ENCODE measurements around the gene SLC5A6.

Gene SLC5A6

GRCh38 chr2:27242614-27242951 lies 30.5 kb upstream of the SLC5A6 start:
- Histone ChIP-seq H3K4me3 (ENCODE audit: low read length in 2 of 2) (no peak overlapping the region), H3K4me2 (ENCODE audit: insufficient read depth, low read length, poor library complexity, severe bottlenecking) (no peak overlapping the region), H3K18ac (ENCODE audit: low read length) (no peak overlapping the region), H3K4me1 (ENCODE audit: control insufficient read depth in 2 of 2, insufficient read depth in 1 of 2, low read depth in 1 of 2, low read length in 2 of 2) (no peaks in the 10 kb centered on the region), H4K8ac (ENCODE audit: low read depth, low read length) (no peak overlapping the region), H3K27me3 (ENCODE audit: control insufficient read depth in 3 of 3, insufficient read depth in 3 of 3, low read depth in 1 of 3, low read length in 3 of 3) (no peaks in the 10 kb centered on the region), H3K9ac (ENCODE audit: low read depth, low read length, poor library complexity) (no peak overlapping the region), H2AK5ac (ENCODE audit: low read depth, low read length) (no peak overlapping the region), H3K9me3 (replicated peaks in 1 of 2; ENCODE audit: control insufficient read depth in 2 of 2, insufficient read depth in 1 of 2, low read depth in 1 of 2, low read length in 2 of 2) (peaks cover 0 to 2% of the 10 kb centered on the region in 2 donors), H3K23ac (ENCODE audit: low read depth, low read length, poor library complexity) (no peak overlapping the region), H4K91ac (ENCODE audit: low read depth, low read length, poor library complexity) (no peak overlapping the region), H2BK12ac (ENCODE audit: low read length) (no peak overlapping the region), H2BK5ac (ENCODE audit: low read length) (no peak overlapping the region), H3K14ac (ENCODE audit: low read length) (no peak overlapping the region), H3K27ac (replicated peaks; ENCODE audit: low read length) (no peak overlapping the region), H2AFZ (ENCODE audit: low read length) (no peak overlapping the region), H2BK15ac (ENCODE audit: low read length) (no peak overlapping the region), H3K4ac (ENCODE audit: low read length) (no peak overlapping the region), H2BK120ac (ENCODE audit: low read depth, low read length) (no peak overlapping the region), H3K36me3 (replicated peaks in 1 of 2; ENCODE audit: control insufficient read depth in 2 of 2, insufficient read depth in 2 of 2, low read length in 2 of 2) (peaks cover 65 to 78% of the 10 kb centered on the region in 2 donors), H3K79me1 (ENCODE audit: low read depth, low read length) (no peaks in the 10 kb centered on the region)
- no peak for DNase-seq (ENCODE audit: low spot score)
- WGBS, 2 donors (ENCODE audit: extremely low coverage in 2 of 2, insufficient read length in 2 of 2, insufficient replicate concordance in 1 of 2) = no CpG with 5 or more reads among the region's 16 CpGs

GRCh38 chr2:27241761-27242613 lies 29.9 kb upstream of the SLC5A6 start:
- Histone ChIP-seq H2BK15ac (ENCODE audit: low read length) (no peak overlapping the region), H3K18ac (ENCODE audit: low read length) (no peak overlapping the region), H3K36me3 (replicated peaks in 1 of 2; ENCODE audit: control insufficient read depth in 2 of 2, insufficient read depth in 2 of 2, low read length in 2 of 2) (peaks cover 70 to 84% of the 10 kb centered on the region in 2 donors), H3K4ac (ENCODE audit: low read length) (no peak overlapping the region), H4K8ac (ENCODE audit: low read depth, low read length) (no peak overlapping the region), H2BK120ac (ENCODE audit: low read depth, low read length) (no peak overlapping the region), H3K4me3 (ENCODE audit: low read length in 2 of 2) (no peak overlapping the region), H3K79me1 (ENCODE audit: low read depth, low read length) (peaks cover 2% of the 10 kb centered on the region), H3K14ac (ENCODE audit: low read length) (no peak overlapping the region), H3K4me1 (ENCODE audit: control insufficient read depth in 2 of 2, insufficient read depth in 1 of 2, low read depth in 1 of 2, low read length in 2 of 2) (no peaks in the 10 kb centered on the region), H2BK5ac (ENCODE audit: low read length) (no peak overlapping the region), H4K91ac (ENCODE audit: low read depth, low read length, poor library complexity) (no peak overlapping the region), H3K23ac (ENCODE audit: low read depth, low read length, poor library complexity) (no peak overlapping the region), H2BK12ac (ENCODE audit: low read length) (no peak overlapping the region), H2AFZ (ENCODE audit: low read length) (no peak overlapping the region), H3K27me3 (ENCODE audit: control insufficient read depth in 3 of 3, insufficient read depth in 3 of 3, low read depth in 1 of 3, low read length in 3 of 3) (no peaks in the 10 kb centered on the region), H3K9me3 (replicated peaks in 1 of 2; ENCODE audit: control insufficient read depth in 2 of 2, insufficient read depth in 1 of 2, low read depth in 1 of 2, low read length in 2 of 2) (peaks cover 0 to 2% of the 10 kb centered on the region in 2 donors), H3K9ac (ENCODE audit: low read depth, low read length, poor library complexity) (no peak overlapping the region), H3K4me2 (ENCODE audit: insufficient read depth, low read length, poor library complexity, severe bottlenecking) (no peak overlapping the region), H2AK5ac (ENCODE audit: low read depth, low read length) (no peak overlapping the region), H3K27ac (replicated peaks; ENCODE audit: low read length) (no peak overlapping the region)
- no peak for DNase-seq (ENCODE audit: low spot score)
- WGBS, 2 donors (ENCODE audit: extremely low coverage in 2 of 2, insufficient read length in 2 of 2, insufficient replicate concordance in 1 of 2) = no CpG with 5 or more reads among the region's 24 CpGs

DNA sequence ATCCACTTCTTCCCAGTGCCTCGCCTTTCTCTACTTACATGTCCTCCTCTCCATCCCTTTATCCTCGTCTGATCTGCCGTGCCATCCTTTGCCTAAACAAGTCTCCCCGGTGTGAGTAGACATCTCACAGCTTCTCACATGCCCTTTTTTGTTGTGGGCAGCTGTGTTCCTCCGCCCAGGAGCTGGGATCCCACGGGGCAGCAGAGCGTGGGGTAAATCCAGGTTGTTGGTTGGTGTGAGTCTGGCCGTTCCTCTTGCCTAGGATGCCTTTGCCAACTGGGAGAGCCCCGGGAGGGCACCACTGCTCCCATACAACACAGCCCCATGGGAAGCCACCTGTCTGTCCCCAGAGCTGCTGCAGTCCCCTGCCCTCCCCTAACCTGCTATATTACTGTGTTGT lies 28.3 kb upstream of the SLC5A6 start:
- Histone ChIP-seq H3K23ac (ENCODE audit: low read depth, low read length, poor library complexity) (no peak overlapping the region), H2BK15ac (ENCODE audit: low read length) (no peak overlapping the region), H3K18ac (ENCODE audit: low read length) (no peak overlapping the region), H3K9me3 (replicated peaks in 1 of 2; ENCODE audit: control insufficient read depth in 2 of 2, insufficient read depth in 1 of 2, low read depth in 1 of 2, low read length in 2 of 2) (peaks cover 0 to 2% of the 10 kb centered on the region in 2 donors), H4K8ac (ENCODE audit: low read depth, low read length) (no peak overlapping the region), H3K4me1 (ENCODE audit: control insufficient read depth in 2 of 2, insufficient read depth in 1 of 2, low read depth in 1 of 2, low read length in 2 of 2) (no peaks in the 10 kb centered on the region), H3K9ac (ENCODE audit: low read depth, low read length, poor library complexity) (no peak overlapping the region), H3K36me3 (replicated peaks in 1 of 2; ENCODE audit: control insufficient read depth in 2 of 2, insufficient read depth in 2 of 2, low read length in 2 of 2) (peaks cover 81 to 100% of the 10 kb centered on the region in 2 donors), H3K4me3 (ENCODE audit: low read length in 2 of 2) (no peak overlapping the region), H2BK12ac (ENCODE audit: low read length) (no peak overlapping the region), H2BK5ac (ENCODE audit: low read length) (no peak overlapping the region), H3K4ac (ENCODE audit: low read length) (no peak overlapping the region), H4K91ac (ENCODE audit: low read depth, low read length, poor library complexity) (no peak overlapping the region), H2BK120ac (ENCODE audit: low read depth, low read length) (no peak overlapping the region), H3K27ac (replicated peaks; ENCODE audit: low read length) (no peak overlapping the region), H3K27me3 (ENCODE audit: control insufficient read depth in 3 of 3, insufficient read depth in 3 of 3, low read depth in 1 of 3, low read length in 3 of 3) (no peaks in the 10 kb centered on the region), H2AK5ac (ENCODE audit: low read depth, low read length) (no peak overlapping the region), H3K14ac (ENCODE audit: low read length) (no peak overlapping the region), H3K79me1 (ENCODE audit: low read depth, low read length) (peaks cover 2% of the 10 kb centered on the region), H2AFZ (ENCODE audit: low read length) (no peak overlapping the region), H3K4me2 (ENCODE audit: insufficient read depth, low read length, poor library complexity, severe bottlenecking) (no peak overlapping the region)
- no CpG with 5 or more reads among the region's 9 CpGs for WGBS, 2 donors (ENCODE audit: extremely low coverage in 2 of 2, insufficient read length in 2 of 2, insufficient replicate concordance in 1 of 2)
- DNase-seq (ENCODE audit: low spot score) = no peak

GRCh38 chr2:27238976-27239375 lies 26.9 kb upstream of the SLC5A6 start:
- WGBS, 2 donors (ENCODE audit: extremely low coverage in 2 of 2, insufficient read length in 2 of 2, insufficient replicate concordance in 1 of 2) = no CpG with 5 or more reads among the region's 8 CpGs
- no peak overlapping the region for H2BK120ac ChIP-seq (ENCODE audit: low read depth, low read length)
- H3K79me1 ChIP-seq (ENCODE audit: low read depth, low read length) = peaks cover 2% of the 10 kb centered on the region

More at GRCh38 chr2:27238976-27239375, 26.9 kb upstream of the SLC5A6 start:
- no peaks in the 10 kb centered on the region for H3K27me3 ChIP-seq (ENCODE audit: control insufficient read depth in 3 of 3, insufficient read depth in 3 of 3, low read depth in 1 of 3, low read length in 3 of 3)
- peaks cover 0 to 2% of the 10 kb centered on the region in 2 donors for H3K9me3 ChIP-seq (replicated peaks in 1 of 2; ENCODE audit: control insufficient read depth in 2 of 2, insufficient read depth in 1 of 2, low read depth in 1 of 2, low read length in 2 of 2)
- H3K23ac ChIP-seq (ENCODE audit: low read depth, low read length, poor library complexity) = no peak overlapping the region
- H3K4ac ChIP-seq (ENCODE audit: low read length) = no peak overlapping the region
- H2BK12ac ChIP-seq (ENCODE audit: low read length) = no peak overlapping the region
- H2BK5ac ChIP-seq (ENCODE audit: low read length) = no peak overlapping the region
- no peak overlapping the region for H4K91ac ChIP-seq (ENCODE audit: low read depth, low read length, poor library complexity)
- no peak overlapping the region for H3K27ac ChIP-seq (replicated peaks; ENCODE audit: low read length)
- no peak overlapping the region for H2BK15ac ChIP-seq (ENCODE audit: low read length)
- H3K4me1 ChIP-seq (ENCODE audit: control insufficient read depth in 2 of 2, insufficient read depth in 1 of 2, low read depth in 1 of 2, low read length in 2 of 2) = no peaks in the 10 kb centered on the region
- peaks cover 89 to 100% of the 10 kb centered on the region in 2 donors for H3K36me3 ChIP-seq (replicated peaks in 1 of 2; ENCODE audit: control insufficient read depth in 2 of 2, insufficient read depth in 2 of 2, low read length in 2 of 2)
- H3K4me2 ChIP-seq (ENCODE audit: insufficient read depth, low read length, poor library complexity, severe bottlenecking) = no peak overlapping the region
- no peak overlapping the region for H3K18ac ChIP-seq (ENCODE audit: low read length)
- no peak for DNase-seq (ENCODE audit: low spot score)
- H4K8ac ChIP-seq (ENCODE audit: low read depth, low read length) = no peak overlapping the region
- H3K9ac ChIP-seq (ENCODE audit: low read depth, low read length, poor library complexity) = no peak overlapping the region
- no peak overlapping the region for H3K14ac ChIP-seq (ENCODE audit: low read length)
- H2AK5ac ChIP-seq (ENCODE audit: low read depth, low read length) = no peak overlapping the region
- H3K4me3 ChIP-seq (ENCODE audit: low read length in 2 of 2) = no peak overlapping the region
- no peak overlapping the region for H2AFZ ChIP-seq (ENCODE audit: low read length)

Data from neuronal stem cell (in vitro differentiated cells).